HepG2 (cell line): ENCODE measurements around the gene SFI1. TPM values are rescaled to one million over a fixed set of nuclear protein-coding genes. Genes with fewer than 3 reads are reported as not detected.
"Not testable (repeated sequence)": the region's sequence is repeated elsewhere in the genome, so short reads cannot be mapped to it uniquely, and the experiment has no call there.

ENCODE experiments used
- ATAC-seq: fragments of 200-7000 bp; cut with Tn5 transposase; 3 replicates; pipeline ENCODE4 v1.9.1; 2020; ENCODE audit warnings: mild to moderate bottlenecking, moderate library complexity
- BruUV-seq: library from RNA; stranded (reverse); fragments of 400-500 nt; replicated peaks from 2 replicates; lab custom pipeline; 2021; lab: Mats Ljungman, UMichigan
- CTCF ChIA-PET: fragments of 300-600 bp; formaldehyde crosslinking; extraction: SDS; loops from one replicate; lab custom pipeline; 2021; ENCODE audit warnings: low total read pairs, inconsistent platforms, low intra/inter-chr PET ratio; lab: Yijun Ruan, JAX
- POLR2A ChIA-PET: fragments of 350-600 bp; sonication (Branson Sonifier 250); formaldehyde crosslinking; loops from one replicate; lab custom pipeline; 2020; ENCODE audit warnings: antibody characterized with exemption, inconsistent platforms; lab: Yijun Ruan, JAX
- DNase-seq: peaks from one replicate; pipeline ENCODE4 v3.0.0-alpha.2; 2015; ENCODE audit warnings: low spot score
- FAIRE-seq: peaks from 3 replicates; lab custom pipeline; 2011; peaks lifted over from hg19 to GRCh38; lab: Jason Lieb, UNC
- H2AFZ ChIP-seq: one replicate; pipeline ENCODE4 v1.6.1; 2011; ENCODE audit warnings: low read length, inconsistent platforms
- H3K27ac ChIP-seq: fragments of 300-600 bp; 3 replicates; pipeline ENCODE4 v1.8.0; 2011; ENCODE audit warnings: mixed run types, mild to moderate bottlenecking, mixed read lengths, low read length, inconsistent platforms; ENCODE audit not compliant: insufficient read depth; ENCODE audit errors: extremely low read length
- H3K27me3 ChIP-seq, 2 experiments: fragments of 200-600 bp in 1 of 2; 2 replicates in 1 of 2; 3 replicates in 1 of 2; pipeline versions ENCODE4 v1.6.0 to v1.8.0; 2011; ENCODE audit warnings: low read length in 2 of 2, mild to moderate bottlenecking in 2 of 2, moderate library complexity in 2 of 2, inconsistent platforms in 1 of 2; ENCODE audit not compliant: insufficient read depth in 2 of 2, control insufficient read depth in 1 of 2
- H3K36me3 ChIP-seq, 2 experiments: fragments of 200-600 bp in 1 of 2; replicated peaks in 1 of 2; 2 replicates in 1 of 2; 3 replicates in 1 of 2; pipeline versions ENCODE4 v1.5.1 to v1.8.0; 2011; ENCODE audit warnings: low read length in 2 of 2, inconsistent platforms in 1 of 2; ENCODE audit not compliant: insufficient read depth in 2 of 2, control insufficient read depth in 1 of 2
- H3K4me1 ChIP-seq: 2 replicates; pipeline ENCODE4 v1.5.1; 2012; ENCODE audit warnings: low read length, inconsistent platforms; ENCODE audit not compliant: insufficient read depth
- H3K4me2 ChIP-seq: 2 replicates; pipeline ENCODE4 v1.6.0; 2011; ENCODE audit warnings: low read depth, low read length, inconsistent platforms
- H3K4me3 ChIP-seq, 3 experiments: fragments of 200-600 bp in 1 of 3; sonication (generic), shearing (Covaris generic) in 1 of 3; replicated peaks in 1 of 3; 2 replicates each; pipeline ENCODE4 v1.5.1; 2011 to 2016; ENCODE audit warnings: low read length in 3 of 3, inconsistent platforms in 2 of 3, low read depth in 2 of 3, mild to moderate bottlenecking in 2 of 3, control low read depth in 1 of 3, mixed read lengths in 1 of 3; ENCODE audit not compliant: insufficient read depth in 1 of 3
- H3K79me2 ChIP-seq: one replicate; pipeline ENCODE4 v1.6.1; 2011; ENCODE audit warnings: low read length, inconsistent platforms; ENCODE audit not compliant: insufficient read depth
- H3K9ac ChIP-seq: 2 replicates; pipeline ENCODE4 v1.6.0; 2011; ENCODE audit warnings: mild to moderate bottlenecking, low read depth, low read length, inconsistent platforms; ENCODE audit not compliant: insufficient read depth
- H3K9me3 ChIP-seq: 2 replicates; pipeline ENCODE4 v1.5.1; 2012; ENCODE audit warnings: mild to moderate bottlenecking, low read length
- H4K20me1 ChIP-seq: 2 replicates; pipeline ENCODE4 v1.6.0; 2011; ENCODE audit warnings: inconsistent platforms, mild to moderate bottlenecking, low read length, moderate library complexity; ENCODE audit not compliant: insufficient read depth
- DBP ChIP-seq: sonication (generic); formaldehyde crosslinking; IDR thresholded peaks from 2 replicates; pipeline ENCODE4 v1.4.0; 2020; ENCODE audit warnings: missing genetic modification reagents; ENCODE audit errors: not compliant biosample characterization
- HCFC1 ChIP-seq: fragments of 150-350 bp; IDR thresholded peaks from 2 replicates; pipeline ENCODE4 v1.6.1; 2014; ENCODE audit warnings: low read depth, low read length
- MIXL1 ChIP-seq: IDR thresholded peaks from 2 replicates; pipeline ENCODE4 v1.6.1; 2016
- RAD21 ChIP-seq: fragments of 450-650 bp; formaldehyde crosslinking; IDR thresholded peaks from 2 replicates; pipeline ENCODE4 v1.5.0; 2020; ENCODE audit warnings: mild to moderate bottlenecking
- SMC3 ChIP-seq: IDR thresholded peaks from 2 replicates; pipeline ENCODE4 v1.6.1; 2011; ENCODE audit warnings: low read length, improper control_type of control experiment
- STAG1 ChIP-seq: sonication (generic); formaldehyde crosslinking; IDR thresholded peaks from 2 replicates; pipeline ENCODE4 v1.4.0; 2020; ENCODE audit warnings: missing genetic modification reagents
- WGBS: methylation state at CpG from one replicate; pipeline ENCODE4 v1.1.6; 2017; ENCODE audit warnings: low lambda C conversion rate; 5-methylcytosine and 5-hydroxymethylcytosine counted together
- in situ Hi-C: cut with HindIII; loops from 2 replicates; pipeline ENCODE4 v1.10.0; 2017; ENCODE audit warnings: low pct_unique_long_range_greater_than_20kb; ENCODE audit not compliant: extremely low pct_ligation_motif_present
- intact Hi-C: fragments of 100-400 bp; cut with micrococcal nuclease; formaldehyde crosslinking; loops from one replicate; pipeline ENCODE4 v1.10.0; 2022; ENCODE audit not compliant: unreplicated experiment
- polyA plus RNA-seq, 8 experiments: library from polyadenylated mRNA; depleted of rRNA in 3 of 8; stranded (reverse) in 7 of 8; unstranded in 1 of 8; fragments of >200 nt; fragmentation: Illumina TruSeq in 4 of 8; extraction: Trizol in 4 of 8; gene quantifications; 2 replicates each; pipeline versions ENCODE4 v1.2.1 to v1.2.3, GENCODE V29; 2011 to 2016; ENCODE audit warnings: low read depth in 4 of 8, missing spikeins in 1 of 8, mixed read lengths in 1 of 8; ENCODE audit not compliant: insufficient read depth in 1 of 8
- total RNA-seq, 5 experiments: library from RNA; depleted of rRNA; stranded (reverse); fragments of >200 nt; fragmentation: Illumina TruSeq; extraction: Trizol; gene quantifications; 2 replicates each; pipeline ENCODE4 v1.2.3, GENCODE V29; 2016; ENCODE audit warnings: low read depth in 1 of 5
- TF ChIP-seq, protein P1 (sequence below): sonication (generic); formaldehyde crosslinking; IDR thresholded peaks from 2 replicates; pipeline ENCODE4 v1.5.0; 2020; ENCODE audit warnings: mild to moderate bottlenecking, missing genetic modification reagents, moderate library complexity

Gene SFI1
- total and polyA plus RNA-seq, 2 of the 13 experiments (the other 11 are each of a cell fraction or from before 2014, with no cell fraction given): 20.5 to 40.1 TPM

GRCh38 chr22:31556627-31557203, 60.4 kb downstream of the SFI1 start:
- TF ChIP-seq RAD21 (CRISPR knock-in tag): peak; percentile 61
- peak; percentile 80 for TF ChIP-seq SMC3
- TF ChIP-seq STAG1 (CRISPR knock-in tag): peak; percentile 76
- 0 out of 2 replicates have a peak, but pooled peaks have one; percentile 53 for TF ChIP-seq MIXL1 (CRISPR knock-in tag)
- TF ChIP-seq DBP: no peak
- TF ChIP-seq HCFC1: no peak
- TF ChIP-seq, protein P1, sequence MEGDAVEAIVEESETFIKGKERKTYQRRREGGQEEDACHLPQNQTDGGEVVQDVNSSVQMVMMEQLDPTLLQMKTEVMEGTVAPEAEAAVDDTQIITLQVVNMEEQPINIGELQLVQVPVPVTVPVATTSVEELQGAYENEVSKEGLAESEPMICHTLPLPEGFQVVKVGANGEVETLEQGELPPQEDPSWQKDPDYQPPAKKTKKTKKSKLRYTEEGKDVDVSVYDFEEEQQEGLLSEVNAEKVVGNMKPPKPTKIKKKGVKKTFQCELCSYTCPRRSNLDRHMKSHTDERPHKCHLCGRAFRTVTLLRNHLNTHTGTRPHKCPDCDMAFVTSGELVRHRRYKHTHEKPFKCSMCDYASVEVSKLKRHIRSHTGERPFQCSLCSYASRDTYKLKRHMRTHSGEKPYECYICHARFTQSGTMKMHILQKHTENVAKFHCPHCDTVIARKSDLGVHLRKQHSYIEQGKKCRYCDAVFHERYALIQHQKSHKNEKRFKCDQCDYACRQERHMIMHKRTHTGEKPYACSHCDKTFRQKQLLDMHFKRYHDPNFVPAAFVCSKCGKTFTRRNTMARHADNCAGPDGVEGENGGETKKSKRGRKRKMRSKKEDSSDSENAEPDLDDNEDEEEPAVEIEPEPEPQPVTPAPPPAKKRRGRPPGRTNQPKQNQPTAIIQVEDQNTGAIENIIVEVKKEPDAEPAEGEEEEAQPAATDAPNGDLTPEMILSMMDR: peak; percentile 71
- ChIA-PET CTCF (interaction anchor here (1.1 to 3.1 kb wide), 4 partner anchors 71 to 105 kb away, joined by 4 to 24 read pairs (median 6); no protein-coding TSS in a partner anchor), POLR2A (interaction anchor here (1.0 to 1.9 kb wide), 3 partner anchors 74 to 105 kb away, joined by 4 to 11 read pairs (median 7); partner anchors contain the start of gene PISD)
- no peaks in the 10 kb centered on the region for H3K79me2 ChIP-seq
- H3K4me1 ChIP-seq: peaks cover 9% of the 10 kb centered on the region
- intact Hi-C loops (loop anchor here (1.0 to 2.0 kb wide), 2 partner anchors 60 to 77 kb away; no protein-coding TSS in a partner anchor), in situ Hi-C loops (loop anchor here (25.0 kb wide), 1 partner anchor 406 kb away; no protein-coding TSS in a partner anchor)
- ATAC-seq: peak; percentile 60; the same call in 2 of the 3 replicates
- H2AFZ ChIP-seq: no peak overlapping the region
- peaks cover 0 to 7% of the 10 kb centered on the region in 2 experiments; a peak in 1 of 5 replicates for H3K36me3 ChIP-seq
- DNase-seq: peak; percentile 45
- no peak overlapping the region for H3K27ac ChIP-seq
- no peak overlapping the region for H3K4me3 ChIP-seq
- no TSS peak for BruUV-seq
- H4K20me1 ChIP-seq: no peaks in the 10 kb centered on the region
- H3K27me3 ChIP-seq: no peaks in the 10 kb centered on the region
- no peak overlapping the region for H3K4me2 ChIP-seq
- H3K9ac ChIP-seq: no peak overlapping the region
- no peaks in the 10 kb centered on the region for H3K9me3 ChIP-seq
- 71% methylated on average over 9 of the region's 9 CpGs for WGBS
- FAIRE-seq: no peak

- H3K9ac ChIP-seq, H2AFZ ChIP-seq, POLR2A ChIA-PET, H3K9me3 ChIP-seq, H4K20me1 ChIP-seq, H3K79me2 ChIP-seq, H3K4me2 ChIP-seq, FAIRE-seq, H3K4me3 ChIP-seq, DNase-seq, ATAC-seq, H3K27me3 ChIP-seq, H3K27ac ChIP-seq, BruUV-seq, H3K36me3 ChIP-seq, intact Hi-C loops: not testable (repeated sequence)
- CTCF ChIA-PET: interaction anchor here (0.8 kb wide), 1 partner anchor 75 kb away, joined by 3 read pairs; no protein-coding TSS in a partner anchor
- 93% methylated on average over 9 of the region's 9 CpGs for WGBS
- in situ Hi-C loops: loop anchor here (25.0 kb wide), 1 partner anchor 404 kb away; no protein-coding TSS in a partner anchor
- peaks cover 12% of the 10 kb centered on the region for H3K4me1 ChIP-seq
Observed at GRCh38 chr22:31558546-31558945, 62.2 kb downstream of the SFI1 start.
